Hematopoietic multipotent progenitor cell treated with erythropoietin and hydrocortisone succinate and interleukin-3 and kit ligand, for 17 days (in vitro differentiated cells): ENCODE results near the gene C10orf105.

Experiments
- DNase-seq: peaks from one replicate; pipeline ENCODE4 v3.0.0-alpha.2; 2015; ENCODE audit warnings: low spot score

C10orf105 gene

DNA sequence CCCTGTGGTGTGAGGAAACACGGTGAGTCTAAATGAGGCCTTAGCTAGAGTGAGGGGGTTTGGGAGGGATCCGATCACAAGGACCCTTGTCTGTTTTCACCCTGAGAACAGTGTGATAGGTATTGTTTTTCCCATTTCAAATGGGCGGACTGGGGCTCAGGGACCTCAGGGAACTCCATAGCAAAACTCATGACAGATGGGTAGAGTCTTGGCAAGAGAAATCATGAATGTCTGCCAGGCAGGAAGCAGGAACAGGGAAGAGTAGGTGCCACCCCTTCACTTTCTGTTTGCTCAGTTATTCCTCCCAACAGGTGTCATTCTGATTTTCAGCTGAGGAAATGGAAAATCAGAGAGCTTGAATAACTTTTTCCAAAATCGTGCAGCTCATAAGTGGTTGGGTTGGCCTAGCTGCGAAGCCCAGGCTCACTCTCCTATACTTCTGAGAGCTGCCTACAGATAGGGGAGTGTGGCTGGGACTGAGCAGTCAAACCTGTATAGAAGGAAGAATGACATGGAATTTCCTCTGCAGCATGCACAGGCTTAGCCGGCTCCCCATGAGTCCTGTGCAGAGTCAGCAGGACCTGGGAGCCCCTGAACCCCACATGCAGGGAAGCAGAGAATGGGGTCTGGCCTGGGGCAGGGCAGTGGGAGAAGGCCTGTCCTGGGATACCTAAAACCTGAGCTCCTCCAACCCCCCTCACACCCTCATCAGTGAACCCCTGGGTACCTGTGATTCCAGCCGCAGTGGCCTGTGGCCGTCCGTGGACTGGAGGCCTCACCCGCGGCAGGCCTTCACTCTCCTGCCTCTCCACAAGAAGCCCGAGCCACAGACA lies 17.6 kb upstream of the C10orf105 start:
- DNase-seq: no peak

DNA sequence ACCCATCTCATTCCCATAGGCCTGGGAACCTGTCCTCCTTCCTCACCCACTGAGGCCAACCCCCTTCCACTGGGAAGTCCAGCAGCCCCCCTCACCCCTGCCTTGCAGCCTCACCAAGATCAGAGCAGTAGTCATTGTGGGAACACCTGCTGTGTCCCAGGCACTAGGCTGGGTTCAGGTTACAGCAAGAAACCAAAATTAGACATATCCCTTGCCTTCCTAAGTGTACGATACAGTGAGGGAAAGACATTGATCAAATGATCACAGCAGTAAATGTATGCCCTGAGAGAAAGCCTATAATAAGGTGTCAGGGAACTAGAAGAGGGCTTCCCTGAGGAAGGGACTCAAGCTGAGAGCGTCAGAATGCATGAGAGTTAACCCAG lies 17.0 kb upstream of the C10orf105 start:
- DNase-seq: no peak

DNA sequence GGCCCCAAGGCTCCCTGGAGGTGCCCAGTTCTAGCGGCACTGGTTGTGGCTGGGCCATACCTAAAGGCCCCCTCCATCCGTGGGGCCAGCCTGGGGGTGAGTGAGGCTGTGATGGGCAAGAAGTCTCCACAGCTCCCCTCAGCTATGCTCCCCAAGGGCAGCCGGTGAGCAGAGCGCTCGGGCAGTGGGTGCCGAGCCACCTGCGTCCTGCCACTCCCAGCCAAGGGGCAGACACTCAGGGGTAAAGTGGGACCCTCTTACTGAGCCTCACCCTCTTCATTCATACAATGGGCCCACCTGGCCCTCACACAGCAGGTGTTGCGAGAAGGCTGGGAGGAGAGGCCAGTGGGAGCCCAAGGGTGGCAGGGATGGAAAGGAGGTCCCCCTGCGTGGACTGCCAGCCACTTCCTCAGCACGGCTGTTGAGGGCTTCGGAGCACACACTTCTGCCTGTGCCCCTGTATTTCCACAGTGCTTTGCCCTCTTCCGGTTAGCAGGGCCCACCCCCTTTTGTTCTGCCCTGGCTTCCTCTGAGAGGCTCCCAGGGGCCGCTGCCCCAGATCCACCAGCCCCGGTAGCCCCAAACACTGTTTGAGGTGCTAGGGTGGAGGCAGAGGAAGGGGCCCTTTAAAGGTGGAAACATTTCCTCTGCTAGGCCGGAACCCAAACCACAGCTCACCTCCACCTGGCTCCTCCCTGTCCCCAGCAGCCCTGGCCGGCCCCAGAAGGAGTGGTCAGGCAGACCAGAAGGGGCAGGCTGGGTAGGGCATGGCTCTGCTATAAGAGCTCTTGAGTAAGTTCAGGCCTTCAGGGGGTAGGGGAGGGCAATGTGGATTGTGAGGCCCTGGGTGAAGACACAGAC lies 16.4 kb upstream of the C10orf105 start:
- DNase-seq: no peak

DNA sequence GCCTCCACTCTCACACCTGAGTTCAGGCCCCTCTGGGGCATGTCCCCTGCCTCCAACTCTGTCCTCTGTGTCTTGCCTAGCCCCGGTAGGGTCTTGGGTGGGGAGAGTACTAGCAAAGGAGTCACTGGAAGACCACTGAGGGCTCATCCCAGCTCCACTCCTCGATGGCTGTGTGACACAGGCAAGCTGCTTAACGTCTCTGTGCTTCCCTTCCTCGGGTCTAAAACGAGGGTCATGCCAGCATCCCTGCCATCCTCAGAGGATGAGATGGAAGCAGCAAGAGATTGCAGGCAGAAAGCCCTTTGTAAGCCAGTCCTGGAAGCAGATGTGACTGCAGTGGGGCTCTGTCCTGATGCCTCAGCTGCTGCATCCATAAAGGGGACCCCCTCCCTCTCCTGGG lies 15.2 kb upstream of the C10orf105 start:
- no peak for DNase-seq

DNA sequence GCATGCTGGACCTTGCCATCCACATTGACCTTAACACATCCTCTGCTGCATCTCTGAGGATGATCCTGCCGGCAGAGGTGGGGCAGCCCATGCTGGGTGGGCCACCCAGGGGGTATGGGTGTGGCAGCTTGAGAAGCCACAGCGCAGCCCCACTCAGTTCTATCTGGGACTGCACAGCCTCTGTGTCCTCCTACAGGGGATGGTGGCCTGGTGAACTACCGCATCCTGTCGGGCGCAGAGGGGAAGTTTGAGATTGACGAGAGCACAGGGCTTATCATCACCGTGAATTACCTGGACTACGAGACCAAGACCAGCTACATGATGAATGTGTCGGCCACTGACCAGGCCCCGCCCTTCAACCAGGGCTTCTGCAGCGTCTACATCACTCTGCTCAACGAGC lies 12.2 kb upstream of the C10orf105 start:
- no peak for DNase-seq

DNA sequence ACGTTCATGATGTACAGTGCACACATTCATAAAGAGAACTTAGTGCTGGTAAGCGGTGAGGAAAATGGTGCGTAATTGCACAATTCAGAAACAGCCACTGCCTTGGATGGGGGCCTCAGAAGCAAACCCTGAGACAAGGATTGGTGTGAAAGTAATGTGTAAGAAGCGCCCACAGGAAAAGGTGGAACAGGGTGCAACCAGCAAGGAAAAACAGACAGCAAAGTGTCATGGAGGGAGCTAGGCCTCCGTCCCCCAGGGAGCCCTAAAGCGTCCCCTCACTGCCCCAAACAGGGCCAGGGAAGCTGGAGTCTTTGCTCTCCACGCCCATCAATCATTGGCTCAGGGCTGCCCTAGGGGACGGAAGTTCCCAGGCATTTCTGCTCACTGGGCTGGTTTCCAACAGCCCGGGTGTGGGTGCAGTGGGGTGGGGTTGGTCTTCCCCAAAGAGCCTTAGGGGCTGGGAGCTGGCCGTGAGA lies 9.6 kb upstream of the C10orf105 start:
- DNase-seq: peak; percentile 78

DNA sequence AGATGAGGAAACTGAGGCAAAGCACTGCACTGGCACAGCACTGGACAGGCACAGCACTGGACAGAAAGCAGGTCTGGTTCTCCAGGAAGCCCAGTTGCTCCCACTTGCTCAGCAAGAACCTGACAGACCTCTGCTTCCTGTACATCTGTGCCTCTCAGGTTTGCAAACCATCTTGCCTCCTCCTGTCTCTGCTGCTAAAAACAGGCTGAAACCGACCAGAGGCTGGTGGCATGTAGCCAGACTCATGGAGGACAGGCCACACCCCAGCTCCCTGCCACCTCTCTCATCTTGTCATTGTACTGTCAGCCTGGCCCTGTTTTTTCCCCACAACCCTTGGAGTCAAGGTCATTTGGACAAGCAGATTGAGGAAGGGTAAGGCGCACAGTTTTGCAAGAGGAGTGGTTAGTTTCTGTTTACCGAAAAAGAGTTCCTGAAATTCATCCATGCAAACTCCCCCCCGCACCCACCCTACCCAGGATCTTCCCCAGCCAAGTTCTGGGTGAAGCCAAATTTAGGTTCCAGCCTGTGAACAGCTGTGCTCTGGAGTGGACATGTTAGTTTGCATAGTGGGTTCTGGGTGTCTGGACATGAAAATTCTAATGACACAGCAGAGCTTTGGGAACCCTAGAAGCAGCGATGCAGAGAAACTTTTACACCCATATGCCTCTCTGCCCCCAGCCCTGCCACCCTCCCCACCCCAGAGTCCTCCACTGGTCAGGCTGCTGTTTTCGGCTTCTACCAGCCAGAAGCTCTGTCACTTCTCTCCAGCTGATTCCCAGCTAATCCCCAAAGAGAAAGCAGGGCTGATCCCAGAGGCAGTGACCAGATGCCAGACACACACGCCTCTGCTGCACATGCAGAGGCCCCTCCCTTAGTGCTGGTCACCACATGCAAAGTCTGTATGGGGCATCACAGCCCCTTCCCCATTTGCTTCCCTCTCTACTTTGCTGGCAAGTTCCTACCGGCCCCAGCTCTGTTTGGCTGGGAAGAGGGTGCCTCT lies 8.5 kb upstream of the C10orf105 start:
- DNase-seq: peak; percentile 85

DNA sequence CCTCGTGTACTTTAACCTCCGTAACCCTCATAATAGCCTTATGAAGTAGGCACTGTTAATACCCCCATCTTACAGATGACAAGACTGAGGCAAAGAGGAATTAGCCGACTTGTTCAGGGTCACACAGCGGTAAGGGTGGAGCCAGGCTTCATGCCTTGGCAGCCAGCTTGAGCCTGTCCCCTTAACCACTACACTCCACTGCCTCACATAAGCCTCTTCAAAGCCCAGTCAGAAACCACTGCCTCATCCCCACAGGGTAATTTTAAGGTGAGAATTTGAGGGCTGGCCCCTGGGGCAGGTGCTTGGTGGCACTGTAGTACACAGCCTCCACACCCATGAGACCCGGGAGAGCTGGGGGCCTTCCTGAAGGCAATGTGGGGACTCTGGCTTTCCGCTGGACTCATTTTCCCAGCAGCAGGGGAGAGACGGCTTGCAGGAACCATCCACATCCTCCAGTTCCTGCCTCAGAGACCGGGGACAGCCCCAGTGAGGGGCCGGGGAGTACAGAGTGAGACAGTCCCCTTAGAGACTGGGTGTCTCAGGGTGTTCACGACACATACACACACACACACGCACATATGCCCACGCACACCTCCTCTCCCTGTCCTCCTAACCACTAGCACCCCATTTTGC lies 7.6 kb upstream of the C10orf105 start:
- no peak for DNase-seq

DNA sequence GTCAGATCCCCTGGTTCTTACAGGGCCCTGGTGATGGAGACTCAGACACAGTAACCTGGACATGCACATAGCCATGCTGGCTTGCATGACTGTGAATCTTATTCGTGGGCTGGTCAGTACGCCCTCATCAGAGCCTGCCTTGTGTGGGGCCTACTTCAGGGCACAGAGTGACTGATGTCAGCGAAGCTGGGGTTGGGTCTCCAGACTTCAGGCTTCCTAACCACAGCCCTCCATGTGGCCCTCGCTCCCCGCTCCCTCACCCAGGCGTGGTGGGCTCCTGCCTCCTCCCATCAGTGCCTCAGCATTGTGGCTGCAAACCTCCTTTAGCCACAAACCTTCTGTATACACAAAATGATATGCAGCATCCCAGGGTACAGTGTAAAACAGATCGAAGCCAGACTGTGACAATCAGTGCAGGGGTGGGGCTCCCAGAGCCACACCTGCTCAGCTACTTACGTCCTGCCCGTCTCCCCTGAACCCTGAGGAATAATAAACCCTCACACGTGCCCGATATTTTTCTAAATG lies 7.1 kb upstream of the C10orf105 start:
- no peak for DNase-seq

DNA sequence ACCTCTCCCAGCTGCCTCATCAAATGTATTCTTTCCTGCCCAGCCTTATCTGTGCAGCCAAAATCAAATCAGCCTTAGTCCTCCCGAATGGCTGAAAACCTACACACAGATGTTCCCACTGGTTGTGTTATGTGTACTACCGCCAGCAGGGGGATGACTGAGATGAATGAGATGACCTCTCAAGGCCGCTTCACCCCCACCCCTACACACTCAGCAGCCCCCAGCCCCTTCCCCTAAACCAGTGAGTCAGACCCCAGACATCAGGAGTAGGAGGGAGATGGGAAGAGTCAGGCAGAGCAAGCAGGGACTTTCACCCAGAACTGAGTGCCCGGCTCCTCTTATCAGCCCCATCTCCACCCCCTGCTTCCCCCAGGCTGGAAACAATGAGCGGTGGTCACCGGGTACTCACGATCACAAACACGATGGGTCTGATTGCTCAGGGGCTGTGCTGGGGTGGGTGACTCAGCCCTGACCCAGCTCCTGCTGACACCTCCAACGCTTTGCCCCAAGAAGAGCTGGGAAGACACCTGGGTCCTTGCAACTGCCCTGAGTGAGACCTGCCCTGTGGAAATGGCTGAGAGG lies 6.5 kb upstream of the C10orf105 start:
- DNase-seq: peak; percentile 48

DNA sequence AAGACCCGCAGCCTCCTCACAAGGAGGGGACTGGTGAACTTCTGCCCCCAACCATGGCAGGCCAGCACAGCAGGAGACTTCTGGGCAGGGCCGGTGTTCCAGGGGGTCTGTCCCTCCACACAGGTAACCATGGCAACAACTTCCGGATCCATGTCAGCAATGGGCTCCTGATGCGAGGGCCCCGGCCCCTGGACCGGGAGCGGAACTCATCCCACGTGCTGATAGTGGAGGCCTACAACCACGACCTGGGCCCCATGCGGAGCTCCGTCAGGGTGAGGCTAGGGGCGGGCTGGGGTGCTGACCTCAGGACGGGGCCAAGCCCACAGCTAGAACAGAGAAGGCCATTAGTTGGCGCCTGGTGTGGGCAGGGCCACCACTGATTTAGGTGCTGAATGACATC lies 5.7 kb upstream of the C10orf105 start:
- no peak for DNase-seq

DNA sequence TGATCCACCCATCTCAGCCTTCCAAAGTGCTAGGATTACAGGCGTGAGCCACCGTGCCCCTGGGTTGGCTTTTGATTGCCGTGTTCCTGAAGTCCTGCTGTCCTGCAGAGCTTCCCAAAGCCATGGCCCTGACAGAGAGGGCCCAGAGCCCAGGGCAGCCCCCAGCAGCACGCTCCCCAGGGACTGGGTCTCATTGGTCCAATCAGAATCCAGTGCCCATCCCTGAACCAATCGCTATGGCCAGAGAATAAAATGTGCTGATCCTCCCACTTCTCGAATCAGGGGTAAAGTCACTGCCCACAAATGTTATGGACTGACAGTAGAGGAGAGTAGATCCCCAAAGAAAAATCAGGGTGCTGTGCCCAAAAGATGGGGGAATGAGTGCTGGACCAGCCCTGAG lies 5.0 kb upstream of the C10orf105 start:
- DNase-seq: no peak

DNA sequence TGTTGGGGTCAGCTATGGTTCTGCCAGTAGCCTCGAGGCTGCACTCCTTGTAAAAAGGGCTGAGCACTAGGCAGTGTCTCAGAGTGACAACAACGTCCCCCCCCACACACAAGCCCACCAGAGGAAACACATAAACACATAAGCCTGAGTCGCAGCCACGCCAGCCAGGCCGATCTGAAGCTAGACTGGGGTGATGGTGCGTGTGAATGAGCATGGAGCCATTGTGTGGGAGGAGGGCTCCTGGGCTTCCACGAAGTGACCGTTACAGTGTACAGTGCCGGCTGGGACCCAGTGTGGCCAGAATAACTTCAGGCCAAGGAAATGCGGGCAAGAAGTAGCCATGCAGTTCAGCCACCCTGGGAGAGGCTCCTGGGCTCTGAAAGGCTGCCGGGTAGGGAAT lies 3.7 kb upstream of the C10orf105 start:
- no peak for DNase-seq

DNA sequence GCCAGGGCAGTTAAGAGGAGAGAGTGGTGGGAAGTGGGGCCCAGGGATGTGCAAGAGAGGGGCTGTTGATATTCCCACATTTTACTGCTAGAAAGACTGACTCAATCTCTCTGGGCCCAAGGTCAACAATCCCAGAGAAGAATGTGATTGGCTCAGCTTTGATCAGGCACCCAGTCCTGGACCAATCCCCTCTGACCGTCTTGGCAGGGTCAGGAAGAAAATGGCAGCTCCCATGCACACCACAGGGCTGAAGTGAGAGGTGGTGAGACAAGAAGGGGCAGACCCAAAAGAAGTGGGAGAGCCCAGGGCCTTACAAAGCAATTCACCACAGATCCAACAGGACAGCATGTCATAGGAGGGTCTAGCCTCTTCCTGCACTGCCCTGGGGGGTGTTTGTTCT lies 3.3 kb upstream of the C10orf105 start:
- DNase-seq: no peak

DNA sequence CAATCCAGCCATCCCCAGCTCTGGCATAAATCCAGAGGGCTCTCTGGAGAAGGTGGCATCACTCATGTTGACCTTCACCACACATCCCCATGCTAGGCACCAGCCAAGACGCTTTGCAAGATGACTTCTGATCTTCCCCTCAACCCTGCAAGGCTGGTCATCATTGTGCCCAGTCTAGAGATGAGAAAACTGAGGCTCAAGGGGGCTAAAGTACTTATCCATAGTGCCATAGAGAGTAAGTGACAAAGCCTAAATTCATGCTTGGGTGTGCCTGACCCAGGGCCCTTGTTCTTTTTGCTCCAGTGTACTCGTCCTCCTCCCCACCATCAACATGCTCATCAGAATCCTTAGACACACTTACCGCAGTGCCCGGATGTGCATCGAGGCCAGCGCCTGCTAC lies 1.7 kb upstream of the C10orf105 start:
- no peak for DNase-seq

DNA sequence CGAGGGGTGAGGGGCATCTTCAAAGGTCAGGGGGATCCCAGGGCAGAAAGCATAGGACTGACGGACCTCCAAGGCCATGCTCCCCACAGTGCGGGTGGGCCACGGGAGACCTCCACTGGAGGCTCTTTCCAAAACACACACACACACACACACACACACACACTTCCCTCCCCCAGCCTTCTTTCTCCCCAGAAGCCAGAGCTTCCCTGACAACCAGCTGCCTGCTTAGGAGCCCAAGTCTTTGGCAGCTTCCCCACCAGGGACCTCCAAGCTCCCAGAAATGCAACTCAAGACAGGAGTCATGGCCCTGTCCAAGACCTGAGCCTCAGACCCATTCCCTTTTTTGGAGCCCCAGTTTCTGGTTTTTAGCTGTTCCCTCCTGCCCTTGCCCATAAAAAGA lies 710 bp upstream of the C10orf105 start:
- DNase-seq: no peak

DNA sequence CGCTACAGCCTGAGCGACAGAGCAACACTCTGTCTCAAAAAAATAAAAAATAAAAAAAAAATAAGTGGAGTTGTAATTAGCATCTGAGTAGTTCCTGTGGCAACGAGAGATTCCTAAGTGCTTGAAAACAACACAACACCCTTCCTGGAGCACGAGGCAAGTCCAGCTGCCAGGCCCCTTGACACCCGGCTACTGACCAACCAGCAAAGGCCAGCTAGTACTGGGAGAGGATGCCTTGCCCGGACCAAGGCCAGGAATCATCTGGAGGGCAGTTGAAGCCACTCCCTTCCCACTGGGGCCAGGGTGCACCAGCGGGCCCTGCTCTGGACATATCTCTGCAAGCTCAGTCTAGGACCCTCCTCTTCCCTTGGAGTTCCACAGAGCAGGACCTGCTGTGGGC lies 536 bp downstream of the C10orf105 start:
- DNase-seq: no peak

DNA sequence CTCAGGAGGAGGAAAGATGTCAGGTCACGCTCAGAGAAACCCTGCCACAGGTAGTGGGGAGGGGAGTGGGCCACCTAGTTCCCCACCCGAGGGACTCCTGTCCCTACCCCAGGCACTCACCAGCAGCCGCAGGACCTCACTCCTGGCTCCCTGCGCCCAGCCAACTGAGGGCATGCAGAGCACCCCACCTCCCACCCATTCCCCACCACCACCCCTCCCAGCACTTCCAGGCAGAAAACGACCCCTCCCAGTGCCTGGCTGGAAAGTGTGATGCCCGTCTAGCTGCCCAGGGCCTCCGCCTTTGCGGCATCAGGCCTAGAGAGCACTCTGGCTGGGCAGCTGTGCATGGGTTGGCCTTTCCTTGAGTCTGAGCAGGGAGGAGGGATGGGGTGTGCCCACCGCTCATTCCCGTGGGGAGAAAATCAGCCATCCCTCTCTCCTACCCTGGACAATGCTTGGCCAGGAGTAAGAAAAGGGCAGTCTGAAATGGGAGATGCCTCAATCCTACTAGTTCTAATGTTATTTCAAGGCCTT lies 1.3 kb downstream of the C10orf105 start:
- DNase-seq: no peak

DNA sequence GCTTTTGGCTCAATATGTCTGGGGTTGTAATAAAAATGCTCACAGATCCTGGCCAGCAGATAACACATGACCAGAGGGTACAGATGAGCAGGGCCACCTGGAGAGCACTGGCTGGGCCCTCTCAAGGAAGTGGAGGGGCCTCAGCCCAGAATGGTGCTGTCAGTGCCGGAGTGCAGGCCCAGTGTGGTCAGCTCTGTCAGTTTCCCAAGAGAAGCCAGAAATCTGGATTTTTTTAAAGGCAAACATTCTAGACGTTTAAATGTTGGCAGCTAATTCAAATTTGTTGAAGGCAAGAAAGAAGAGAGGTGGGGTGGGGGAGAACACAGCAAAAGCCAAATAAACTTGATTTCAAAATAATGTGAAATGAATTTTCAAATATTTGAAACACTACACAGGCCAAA lies 2.0 kb downstream of the C10orf105 start:
- DNase-seq: no peak

DNA sequence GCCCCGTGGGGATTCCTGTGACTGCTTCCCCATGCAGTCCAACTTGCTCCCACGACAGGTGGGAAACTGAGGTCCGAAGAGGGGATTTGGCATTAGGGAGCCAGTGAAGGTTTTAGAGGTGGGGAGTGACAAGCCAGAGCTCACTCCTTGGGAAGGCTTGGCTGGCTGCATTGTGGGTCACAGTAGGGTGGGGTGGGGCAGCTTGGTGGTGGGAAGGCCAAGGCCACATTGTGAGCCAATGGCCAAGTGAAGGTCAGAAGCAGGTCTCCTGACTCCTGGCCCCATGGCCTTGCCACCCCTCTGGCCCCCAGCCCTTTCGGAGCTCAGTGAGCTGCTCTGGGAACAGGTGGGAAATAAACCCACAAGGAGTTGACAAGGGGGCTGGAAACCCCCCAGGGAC lies 2.5 kb downstream of the C10orf105 start:
- DNase-seq: no peak

DNA sequence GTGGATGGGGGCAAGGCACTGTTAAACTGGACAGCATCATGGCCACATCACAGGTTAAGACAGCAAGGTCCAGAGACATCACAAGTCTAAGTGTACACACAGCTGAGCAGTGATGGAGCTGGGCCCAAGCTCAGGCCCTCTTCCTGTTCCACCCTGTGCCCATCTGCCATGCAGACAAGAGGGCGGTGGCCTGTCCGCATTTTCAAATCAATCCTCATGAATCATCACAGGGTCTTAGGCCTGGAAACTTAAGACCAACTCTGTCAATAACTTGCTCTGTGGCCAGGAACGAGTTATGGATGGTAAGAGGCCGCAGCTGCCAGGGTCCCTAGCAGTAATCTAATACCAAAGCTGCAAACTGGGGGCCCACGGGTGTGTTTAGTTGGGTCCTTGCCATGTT lies 3.2 kb downstream of the C10orf105 start:
- DNase-seq: no peak
